ENCODE data around the gene CRYM.
"Not testable (repeated sequence)": the region's sequence is repeated elsewhere in the genome, so short reads cannot be mapped to it uniquely, and the experiment has no call there.

CRYM gene

DNA sequence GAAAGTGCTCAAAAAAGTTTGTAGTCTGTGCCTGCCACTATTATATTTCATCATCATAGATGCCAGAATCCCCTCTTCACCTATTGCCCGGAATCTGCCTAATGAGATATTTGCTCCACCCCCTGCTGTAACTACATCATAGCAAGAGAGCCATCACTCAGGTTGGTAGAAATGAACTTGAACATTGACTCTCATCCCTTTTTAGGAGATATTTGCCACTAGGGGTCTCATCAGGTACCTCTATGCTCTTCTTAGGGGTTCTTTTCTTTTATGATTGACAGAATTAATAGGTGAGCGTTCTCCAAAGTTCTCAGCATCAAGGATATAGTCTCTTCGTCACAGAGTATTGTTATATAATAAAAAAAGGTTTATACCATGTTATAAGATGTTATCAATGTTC, 24.6 kb downstream of the CRYM start:
- no peak overlapping the region for H3K4me3 ChIP-seq (ENCODE audit: low read depth, low read length)
- no peak for DNase-seq (ENCODE audit: low read depth)
- TF ChIP-seq, protein P1, sequence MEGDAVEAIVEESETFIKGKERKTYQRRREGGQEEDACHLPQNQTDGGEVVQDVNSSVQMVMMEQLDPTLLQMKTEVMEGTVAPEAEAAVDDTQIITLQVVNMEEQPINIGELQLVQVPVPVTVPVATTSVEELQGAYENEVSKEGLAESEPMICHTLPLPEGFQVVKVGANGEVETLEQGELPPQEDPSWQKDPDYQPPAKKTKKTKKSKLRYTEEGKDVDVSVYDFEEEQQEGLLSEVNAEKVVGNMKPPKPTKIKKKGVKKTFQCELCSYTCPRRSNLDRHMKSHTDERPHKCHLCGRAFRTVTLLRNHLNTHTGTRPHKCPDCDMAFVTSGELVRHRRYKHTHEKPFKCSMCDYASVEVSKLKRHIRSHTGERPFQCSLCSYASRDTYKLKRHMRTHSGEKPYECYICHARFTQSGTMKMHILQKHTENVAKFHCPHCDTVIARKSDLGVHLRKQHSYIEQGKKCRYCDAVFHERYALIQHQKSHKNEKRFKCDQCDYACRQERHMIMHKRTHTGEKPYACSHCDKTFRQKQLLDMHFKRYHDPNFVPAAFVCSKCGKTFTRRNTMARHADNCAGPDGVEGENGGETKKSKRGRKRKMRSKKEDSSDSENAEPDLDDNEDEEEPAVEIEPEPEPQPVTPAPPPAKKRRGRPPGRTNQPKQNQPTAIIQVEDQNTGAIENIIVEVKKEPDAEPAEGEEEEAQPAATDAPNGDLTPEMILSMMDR (IDR thresholded peaks at IDR 0.05; ENCODE audit: control insufficient read depth, extremely low read depth, insufficient read depth), result no peak

DNA sequence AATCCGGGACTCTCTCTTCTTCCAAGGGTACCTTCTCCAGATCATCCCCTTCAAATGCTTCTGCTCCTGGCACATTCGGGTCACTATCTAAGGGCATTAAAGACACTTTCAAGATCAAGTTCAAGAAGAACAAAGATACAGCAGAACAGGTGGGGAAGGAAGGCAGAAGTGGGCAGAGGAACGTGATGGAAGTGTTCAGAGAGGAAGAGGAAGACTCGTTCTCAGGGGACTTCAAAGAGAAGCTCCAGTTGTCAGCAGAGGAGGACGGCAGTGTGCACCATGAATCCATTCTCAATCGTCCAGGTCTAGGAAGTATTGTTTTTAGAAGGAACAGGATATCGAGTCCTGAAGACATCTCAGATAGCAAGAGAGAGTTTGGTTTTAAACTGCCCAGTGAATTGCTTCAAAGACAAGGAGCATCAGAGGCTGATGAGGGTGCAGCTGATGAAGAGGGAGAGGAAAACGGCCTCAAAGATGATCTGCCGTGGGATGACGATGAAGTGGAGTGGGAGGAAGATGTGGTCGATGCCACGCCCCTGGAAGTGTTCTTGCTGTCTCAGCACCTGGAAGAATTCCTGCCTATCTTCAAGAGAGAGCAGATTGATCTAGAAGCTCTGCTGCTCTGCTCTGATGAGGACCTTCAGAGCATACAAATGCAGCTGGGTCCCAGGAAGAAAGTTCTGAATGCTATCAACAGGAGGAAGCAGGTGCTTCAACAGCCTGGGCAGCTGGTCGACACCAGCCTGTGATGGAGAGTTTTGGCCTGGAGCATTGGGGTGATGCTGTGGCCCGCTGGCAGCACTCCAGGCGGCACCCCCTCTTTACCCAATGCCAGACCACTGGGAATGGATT, 27.8 kb downstream of the CRYM start:
- DNase-seq (ENCODE audit: low read depth), result no peak
- no peak overlapping the region for H3K4me3 ChIP-seq (ENCODE audit: low read depth, low read length)
- TF ChIP-seq, protein P1 (IDR thresholded peaks at IDR 0.05; ENCODE audit: control insufficient read depth, extremely low read depth, insufficient read depth), result no peak

DNA sequence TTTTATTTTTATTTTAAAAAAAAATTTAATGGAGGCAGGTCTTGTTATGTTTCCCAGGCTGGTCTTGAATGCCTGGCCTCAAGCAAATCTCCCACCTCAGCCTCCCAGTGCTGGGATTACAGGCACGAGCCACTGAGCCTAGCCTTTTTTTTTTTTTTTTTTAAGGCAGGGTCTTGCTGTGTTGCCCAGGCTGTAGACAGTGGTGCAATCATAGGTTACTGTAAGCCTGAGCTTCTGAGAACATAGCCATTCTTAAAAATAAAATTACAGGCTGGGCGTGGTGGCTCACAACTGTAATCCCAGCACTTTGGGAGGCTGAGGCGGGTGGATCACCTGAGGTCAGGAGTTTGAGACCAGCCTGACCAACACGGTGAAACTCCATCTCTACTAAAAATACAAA, 29.9 kb downstream of the CRYM start:
- H3K4me3 ChIP-seq (ENCODE audit: low read depth, low read length); DNase-seq (ENCODE audit: low read depth): not testable (repeated sequence)

DNA sequence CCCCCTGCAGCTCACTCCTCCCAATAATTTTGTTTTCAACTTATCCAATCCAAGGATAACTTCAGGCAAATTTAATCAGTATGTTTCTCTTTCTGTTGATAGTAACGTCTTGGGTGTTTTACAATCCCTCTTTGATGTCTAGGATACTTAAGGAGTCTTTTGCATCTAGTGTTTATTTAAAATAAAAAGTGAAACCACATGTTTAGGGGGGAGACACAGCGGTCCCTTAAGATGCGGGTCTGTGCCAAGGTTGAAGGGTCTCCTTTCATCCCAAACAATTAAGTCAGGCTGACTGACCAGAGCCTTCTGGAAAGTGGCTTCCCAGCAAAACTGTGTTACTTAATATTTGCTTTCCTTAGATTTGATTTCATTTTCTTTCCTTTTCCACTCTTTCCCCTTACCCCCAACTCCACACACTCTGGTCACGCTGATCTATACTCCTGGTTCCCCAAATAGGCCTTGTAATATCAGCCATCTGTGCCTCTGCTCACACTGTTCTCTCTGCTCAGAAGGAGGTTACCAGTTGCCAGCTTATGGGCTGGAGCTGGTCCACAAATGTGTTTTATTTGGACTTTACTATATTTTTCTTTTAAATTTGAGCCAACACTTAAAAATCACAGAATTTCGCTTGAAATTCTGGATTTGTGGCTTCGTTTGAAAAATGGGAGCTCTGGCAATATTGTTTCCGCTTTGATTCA, 33.4 kb downstream of the CRYM start:
- H3K4me3 ChIP-seq (ENCODE audit: low read depth, low read length), result no peak overlapping the region
- TF ChIP-seq, protein P1 (IDR thresholded peaks at IDR 0.05; ENCODE audit: control insufficient read depth, extremely low read depth, insufficient read depth), result no peak
- no peak for DNase-seq (ENCODE audit: low read depth)

DNA sequence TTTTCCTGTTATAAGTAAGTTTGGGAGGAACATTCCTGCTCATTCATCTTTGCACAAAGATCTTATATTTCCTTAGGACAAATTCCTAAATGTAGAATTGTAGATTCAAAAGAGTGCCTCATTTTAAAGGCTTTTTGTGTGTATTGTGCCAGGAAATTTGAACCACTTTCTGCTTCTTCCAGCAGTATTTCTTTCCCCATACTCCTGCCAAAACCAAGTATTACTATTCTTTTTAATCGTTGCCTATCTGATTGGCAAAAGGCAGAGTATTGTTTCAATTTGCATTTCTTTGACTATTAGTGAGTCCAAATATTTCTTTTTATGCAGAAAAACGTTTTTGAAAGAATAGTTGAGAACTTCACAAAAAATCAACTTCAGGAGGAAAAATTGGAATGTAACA, 35.3 kb downstream of the CRYM start:
- no peak for DNase-seq (ENCODE audit: low read depth)
- TF ChIP-seq, protein P1 (IDR thresholded peaks at IDR 0.05; ENCODE audit: control insufficient read depth, extremely low read depth, insufficient read depth), result no peak
- H3K4me3 ChIP-seq (ENCODE audit: low read depth, low read length), result no peak overlapping the region

DNA sequence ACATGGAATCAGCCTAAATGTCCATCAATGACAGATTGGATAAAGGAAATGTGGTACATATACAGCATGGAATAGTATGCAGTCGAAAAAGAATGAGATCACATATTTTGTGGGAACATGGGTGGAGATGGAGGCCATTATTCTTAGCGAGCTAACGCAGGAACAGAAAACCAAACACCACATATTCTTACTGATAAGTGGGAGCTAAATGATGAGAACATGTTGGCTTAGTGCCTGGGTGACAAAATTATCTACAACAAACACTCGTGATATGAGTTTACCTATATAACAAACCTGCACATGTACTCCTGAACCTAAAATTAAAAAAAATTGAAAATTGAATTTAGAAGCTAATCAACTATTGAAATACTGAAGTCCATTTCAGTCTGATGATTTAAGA, 38.4 kb downstream of the CRYM start:
- DNase-seq (ENCODE audit: low read depth), result no peak
- H3K4me3 ChIP-seq (ENCODE audit: low read depth, low read length), result no peak overlapping the region
- TF ChIP-seq, protein P1 (IDR thresholded peaks at IDR 0.05; ENCODE audit: control insufficient read depth, extremely low read depth, insufficient read depth), result no peak

DNA sequence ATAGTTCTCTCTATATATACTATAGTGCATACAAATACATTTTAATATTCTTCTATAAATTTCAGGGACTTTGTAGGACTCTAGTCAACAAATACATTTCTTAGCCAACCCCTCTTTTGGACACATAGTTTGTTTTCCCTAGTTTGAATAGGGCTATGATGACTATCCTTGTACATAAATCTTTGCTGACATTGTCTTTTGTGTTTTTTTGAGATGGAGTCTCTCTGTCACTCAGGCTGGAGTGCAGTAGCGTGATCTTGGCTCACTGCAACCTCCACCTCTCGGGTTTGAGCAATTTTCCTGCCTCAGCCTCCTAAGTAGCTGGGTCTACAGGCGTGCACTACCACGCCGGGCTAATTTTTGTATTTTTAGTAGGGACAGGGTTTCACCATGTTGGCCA, 41.3 kb downstream of the CRYM start:
- no peak overlapping the region for H3K4me3 ChIP-seq (ENCODE audit: low read depth, low read length)
- TF ChIP-seq, protein P1 (IDR thresholded peaks at IDR 0.05; ENCODE audit: control insufficient read depth, extremely low read depth, insufficient read depth), result no peak
- no peak for DNase-seq (ENCODE audit: low read depth)

Data from LNCaP clone FGC (cell line).